HuH-7.5 (cell line): Measurements from ENCODE around the gene TSPO.
"Not testable (repeated sequence)": the region's sequence is repeated elsewhere in the genome, so short reads cannot be mapped to it uniquely, and the experiment has no call there.

Experiments
- DNase-seq: peaks from one replicate; pipeline ENCODE4 v3.0.0; 2011; ENCODE audit warnings: low spot score

The TSPO gene

GRCh38 chr22:43131773-43132501 is 19.4 kb upstream of the TSPO start:
- no peak for DNase-seq

- DNase-seq: no peak
Observed at GRCh38 chr22:43133401-43133800, 18.0 kb upstream of the TSPO start.

DNA sequence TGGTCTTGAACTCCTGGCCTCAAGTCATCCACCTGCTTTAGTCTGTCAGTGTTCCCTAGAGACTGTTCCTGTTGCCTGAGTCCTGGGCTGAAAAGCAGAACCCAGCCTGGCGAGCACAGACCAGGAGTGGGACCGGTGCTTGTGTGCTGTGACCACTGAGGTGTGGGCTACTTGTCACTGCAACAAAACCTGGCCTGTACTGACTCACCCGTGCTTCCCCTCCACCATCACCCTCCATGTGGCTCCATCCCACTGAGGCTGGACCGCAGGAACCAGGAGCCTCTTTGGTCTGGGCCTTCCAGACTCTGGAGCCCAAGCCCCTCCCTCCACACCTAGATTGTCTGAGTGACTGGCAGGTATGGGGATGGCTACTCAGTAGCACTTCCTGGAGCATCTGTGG is 16.8 kb upstream of the TSPO start:
- DNase-seq: no peak

DNA sequence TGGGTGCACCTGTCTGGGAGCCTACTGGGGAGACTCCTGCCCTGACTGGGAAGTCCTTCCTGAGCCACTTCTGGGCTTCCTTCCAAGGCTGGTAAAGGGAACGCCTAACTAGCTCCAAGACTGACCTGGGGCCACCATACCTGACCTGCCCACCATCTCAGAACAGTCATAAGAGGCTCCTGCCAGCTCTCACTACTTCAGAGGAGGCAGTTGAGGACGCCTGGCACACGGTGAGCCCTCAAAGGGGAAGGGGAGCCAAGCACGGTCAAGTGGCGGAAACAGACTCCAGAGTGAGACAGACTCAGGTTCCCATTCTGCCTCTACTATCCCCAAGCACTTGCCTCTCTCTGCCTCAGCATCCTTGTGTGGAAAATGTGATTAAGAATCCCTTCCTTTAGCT is 15.8 kb upstream of the TSPO start:
- no peak for DNase-seq

- peak; percentile 74 for DNase-seq
Observed at GRCh38 chr22:43136255-43136654, 15.1 kb upstream of the TSPO start.

DNA sequence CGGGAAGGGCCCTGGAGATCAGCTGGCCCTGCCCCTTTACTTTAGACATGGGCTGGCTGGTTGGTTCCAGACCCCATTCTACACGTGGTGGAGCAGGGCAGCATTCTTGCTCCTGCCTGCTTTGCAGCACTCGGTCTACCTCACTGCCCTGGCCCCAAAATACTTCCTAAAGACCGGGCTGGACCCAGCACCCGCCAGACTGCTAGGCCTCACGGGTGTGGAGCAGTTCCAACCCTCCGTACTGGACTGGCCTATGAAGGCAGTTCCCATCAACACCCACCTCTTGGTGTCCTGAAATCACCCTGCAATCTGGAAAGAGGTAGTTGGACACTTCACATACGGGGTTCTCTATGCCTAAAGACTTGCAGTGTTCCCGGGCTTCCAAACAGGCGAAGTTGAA is 14.6 kb upstream of the TSPO start:
- DNase-seq: no peak

DNA sequence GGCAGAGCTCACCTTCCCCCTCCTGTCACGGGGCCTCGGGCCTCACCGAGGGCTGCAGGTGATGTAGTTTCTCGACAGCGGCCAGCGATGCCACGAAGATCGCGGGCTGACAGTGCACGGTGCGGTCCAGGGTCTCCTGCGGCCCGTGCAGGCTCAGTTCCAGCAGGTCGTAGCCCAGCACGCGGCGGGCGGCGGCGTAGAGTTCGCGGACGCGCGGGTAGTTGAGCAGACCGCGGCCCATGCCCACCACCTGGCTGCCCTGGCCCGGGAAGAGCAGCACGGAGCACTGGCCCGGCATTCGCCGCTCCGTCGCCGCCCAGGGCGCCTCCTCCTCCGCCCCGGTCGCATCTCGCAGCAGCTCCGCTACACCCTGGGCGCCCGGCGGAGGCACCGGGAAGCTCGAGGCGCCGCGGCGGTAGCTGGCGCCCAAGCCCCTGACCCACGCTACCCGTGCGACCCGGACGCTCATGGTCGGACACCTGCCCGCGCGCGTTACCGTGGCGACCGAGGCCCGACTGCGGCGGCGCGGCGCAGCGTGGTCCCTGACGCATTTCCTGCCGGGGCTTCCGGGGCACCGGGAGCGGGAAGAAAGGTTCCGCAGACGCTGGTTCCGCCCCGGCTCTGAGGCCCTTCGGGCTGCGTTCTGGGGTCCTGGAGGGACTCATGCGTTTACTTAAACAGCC is 8.3 kb upstream of the TSPO start, which contains the start of gene MCAT:
Gene MCAT (minus strand): TSS at position 519 of the 683 bp plus-strand sequence. CDS start 50 bp downstream, at position 469.
- peak; percentile 88 for DNase-seq

DNA sequence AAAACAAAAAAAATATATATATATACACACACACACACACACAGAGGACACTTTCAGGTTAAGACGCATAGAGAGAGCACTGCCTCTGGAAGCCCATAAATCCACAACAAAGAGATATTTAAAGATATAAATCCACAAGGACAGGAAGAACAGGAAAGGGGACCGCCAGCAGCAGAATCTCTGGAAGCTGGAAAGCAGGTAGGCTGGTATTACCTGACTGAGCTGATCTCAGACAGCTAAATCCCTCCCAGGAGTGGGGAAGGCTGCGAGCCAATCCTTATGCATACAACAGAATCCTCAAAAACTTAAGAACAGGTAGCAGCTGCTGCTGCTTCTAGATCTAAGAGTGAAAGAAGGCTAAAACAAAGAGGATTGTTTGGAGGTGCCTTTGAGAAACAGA is 6.4 kb upstream of the TSPO start:
- no peak for DNase-seq

- not testable (repeated sequence) for DNase-seq
Observed at GRCh38 chr22:43145371-43145770, 6.0 kb upstream of the TSPO start.

GRCh38 chr22:43146332-43146731 is 5.0 kb upstream of the TSPO start:
- DNase-seq: not testable (repeated sequence)

- no peak for DNase-seq
Observed at GRCh38 chr22:43147821-43148220, 3.5 kb upstream of the TSPO start.

DNA sequence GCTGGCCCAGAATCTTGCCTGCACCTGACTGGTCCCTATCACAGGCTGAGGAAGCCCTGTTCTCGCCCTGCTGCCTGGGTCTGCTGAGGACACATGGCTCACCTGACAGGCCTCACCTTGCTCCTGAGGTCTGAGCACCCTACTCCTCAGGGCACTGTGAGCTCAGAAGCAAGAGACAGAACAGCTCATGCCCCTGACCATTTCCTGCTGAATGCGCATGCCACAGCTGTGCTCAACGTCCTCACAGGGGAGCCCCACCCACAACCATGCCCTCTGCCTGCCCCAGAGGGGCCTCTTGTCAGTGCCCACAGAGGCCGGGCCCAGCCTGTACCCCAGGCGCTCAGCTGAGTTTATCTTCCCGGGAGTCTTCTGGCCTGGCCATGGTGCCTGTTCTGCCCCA is 2.8 kb upstream of the TSPO start:
- DNase-seq: no peak

GRCh38 chr22:43150731-43151206 is 590 bp upstream of the TSPO start:
- no peak for DNase-seq

DNA sequence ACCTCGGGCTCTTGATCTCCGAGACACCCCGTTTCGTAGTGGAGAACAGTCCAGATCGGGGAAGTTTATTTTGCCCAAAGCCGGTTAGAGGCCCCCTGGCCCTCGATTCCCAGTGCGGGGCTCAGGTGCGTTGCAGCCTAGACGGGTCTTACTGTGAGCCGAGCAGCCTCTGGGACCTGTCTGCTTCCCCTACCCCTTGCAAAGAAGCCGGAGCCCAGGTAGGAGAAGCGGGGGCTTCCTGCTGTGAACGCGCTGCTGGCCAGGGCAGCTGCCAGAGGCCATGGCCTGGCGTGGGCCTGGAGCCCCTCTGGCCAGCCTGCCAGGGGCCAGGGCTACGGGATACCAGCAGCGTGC is 621 bp downstream of the TSPO start:
- DNase-seq: no peak

DNA sequence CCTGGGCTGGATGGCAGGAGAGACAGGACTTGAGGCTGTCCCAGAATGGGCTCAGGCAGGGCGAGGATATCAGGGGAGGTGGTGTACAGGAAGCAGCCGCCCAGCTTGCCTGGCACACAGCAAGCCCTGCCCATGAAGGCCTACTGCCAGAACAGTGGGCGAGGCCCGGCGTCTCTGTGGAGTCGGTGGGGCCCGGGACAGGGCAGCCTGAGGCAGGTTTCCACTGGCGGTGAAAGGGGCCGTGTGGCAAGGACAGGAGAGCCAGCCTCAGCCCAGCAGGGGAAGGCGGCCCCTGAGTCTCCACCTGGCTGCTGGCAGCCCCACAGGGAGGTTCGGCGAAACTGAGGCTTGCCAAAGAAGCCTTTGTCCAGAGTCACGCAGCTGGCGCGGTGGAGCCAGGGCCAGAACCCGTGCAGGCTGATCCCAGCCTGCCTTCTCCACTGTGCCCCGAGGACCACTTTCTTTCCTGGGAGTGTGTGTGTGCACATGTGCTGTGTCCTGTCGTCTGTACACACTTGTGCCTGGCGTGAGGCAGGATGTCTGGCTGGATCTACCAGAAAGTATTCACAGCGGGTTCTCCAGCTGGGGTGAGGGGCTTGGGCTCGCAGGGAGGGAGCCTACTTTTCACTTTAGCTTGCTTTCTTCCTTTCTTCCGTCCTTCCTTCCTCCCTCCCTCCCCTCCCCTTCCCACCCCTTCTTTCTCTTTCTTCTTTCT is 1.2 kb downstream of the TSPO start:
- DNase-seq: no peak

DNA sequence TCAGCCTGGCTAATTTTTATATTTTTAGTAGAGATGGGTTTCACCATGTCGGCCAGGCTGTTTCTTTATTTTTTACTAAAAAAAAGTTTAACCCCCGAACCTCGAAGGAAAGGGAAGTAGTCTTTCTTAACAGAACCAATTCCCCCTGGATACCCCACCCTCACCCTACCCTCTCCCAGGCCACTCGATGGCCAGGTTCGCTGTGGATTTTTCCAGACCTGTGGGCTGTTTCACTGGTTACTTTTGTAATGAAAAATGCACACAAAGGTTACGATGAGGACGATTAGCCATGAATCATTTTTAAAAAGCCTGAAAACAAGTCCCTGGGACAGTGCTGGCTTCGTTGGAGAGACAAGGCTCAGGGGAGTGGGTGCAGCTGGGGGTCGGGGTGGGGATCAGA is 2.5 kb downstream of the TSPO start:
- no peak for DNase-seq

- no peak for DNase-seq
Observed at GRCh38 chr22:43154887-43155536, 3.7 kb downstream of the TSPO start.

- DNase-seq: no peak
Observed at GRCh38 chr22:43155789-43156188, 4.4 kb downstream of the TSPO start.

DNA sequence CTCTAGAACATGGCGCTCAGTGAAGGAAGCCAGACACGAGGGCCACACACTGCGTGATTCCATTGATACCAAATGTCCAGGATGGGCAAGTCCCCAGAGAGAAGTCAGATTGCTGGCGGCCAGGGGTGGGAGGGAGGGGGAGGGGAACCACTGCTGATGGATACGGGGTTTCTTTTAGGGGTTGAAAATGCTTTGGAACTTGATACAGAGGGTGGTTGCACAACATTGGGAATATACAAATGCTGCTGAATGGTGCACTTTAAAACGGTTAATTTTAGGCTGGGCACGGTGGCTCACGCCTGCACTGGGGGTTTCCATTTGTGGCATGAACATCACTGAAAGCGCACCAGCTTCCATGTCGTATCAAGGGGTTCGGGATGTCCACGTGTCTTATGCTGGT is 5.1 kb downstream of the TSPO start:
- no peak for DNase-seq

- DNase-seq: no peak
Observed at GRCh38 chr22:43157874-43158546, 6.7 kb downstream of the TSPO start.

GRCh38 chr22:43158778-43159483 is 7.6 kb downstream of the TSPO start:
- no peak for DNase-seq
